Stimulated activated CD4-positive, alpha-beta T cell treated with anti-CD3 and anti-CD28 coated beads, Interleukin-12 subunit alpha, Interleukin-12 subunit beta, amount 100 ng/mL, for 48 hours (primary cell): ENCODE measurements around the gene HOXD9.
A peak's percentile ranks its signal among the peaks of the same experiment; 100 is the strongest.

Experiments
- DNase-seq, 3 donors: peaks; one replicate each; pipeline ENCODE4 v3.0.0-alpha.2; 2020; ENCODE audit warnings: low read depth in 2 of 3, low spot score in 1 of 3

Gene HOXD9

GRCh38 chr2:176085861-176086771 lies 36.4 kb upstream of the HOXD9 start:
- DNase-seq: no peak

- DNase-seq: no peak
These were observed 35.0 kb upstream of the HOXD9 start for GRCh38 chr2:176087330-176088047.

GRCh38 chr2:176088048-176088936 lies 34.2 kb upstream of the HOXD9 start:
- DNase-seq: no peak

DNA sequence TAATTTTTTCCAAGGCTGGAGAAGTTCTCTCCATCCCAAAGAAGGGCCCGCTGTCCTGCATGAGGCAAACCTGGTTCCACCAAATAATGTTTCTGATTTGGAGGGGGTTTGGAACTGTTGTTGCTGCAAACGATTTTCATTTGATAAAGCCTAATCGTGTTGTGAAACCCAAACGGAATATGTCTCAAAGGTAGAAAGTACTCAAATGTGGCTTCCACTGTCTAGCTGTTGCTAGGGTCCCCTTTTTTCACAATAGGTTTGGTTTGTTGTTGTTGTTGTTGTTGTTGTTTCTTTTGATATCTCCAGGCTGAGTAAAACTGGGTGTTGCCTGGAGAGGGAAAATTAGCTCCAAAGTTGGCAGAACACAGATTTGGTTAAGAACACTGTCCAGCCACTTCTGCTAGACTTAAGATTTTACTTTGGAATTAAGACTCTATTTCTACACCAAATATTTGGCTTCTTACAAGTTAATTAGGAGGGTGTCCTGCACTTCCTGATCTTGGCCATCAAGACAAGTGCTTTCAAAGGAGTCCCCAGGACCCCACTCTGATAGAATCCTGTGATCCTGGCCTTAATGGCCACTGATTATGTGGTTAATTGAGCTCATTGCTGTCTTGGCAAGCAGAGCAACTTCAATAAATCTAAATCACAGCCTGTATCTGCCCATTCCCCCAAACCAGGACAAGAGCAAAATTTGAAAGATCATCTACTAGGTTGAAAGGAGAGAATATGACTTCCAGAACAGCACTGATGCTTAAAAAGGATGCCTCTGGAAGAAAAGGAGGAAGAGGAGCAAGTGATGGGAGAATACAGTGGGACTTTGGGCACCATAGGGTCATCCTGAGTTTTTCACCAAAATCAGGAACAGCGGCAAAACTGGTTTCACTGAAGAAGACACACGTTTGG lies 33.3 kb upstream of the HOXD9 start:
- DNase-seq: no peak

DNA sequence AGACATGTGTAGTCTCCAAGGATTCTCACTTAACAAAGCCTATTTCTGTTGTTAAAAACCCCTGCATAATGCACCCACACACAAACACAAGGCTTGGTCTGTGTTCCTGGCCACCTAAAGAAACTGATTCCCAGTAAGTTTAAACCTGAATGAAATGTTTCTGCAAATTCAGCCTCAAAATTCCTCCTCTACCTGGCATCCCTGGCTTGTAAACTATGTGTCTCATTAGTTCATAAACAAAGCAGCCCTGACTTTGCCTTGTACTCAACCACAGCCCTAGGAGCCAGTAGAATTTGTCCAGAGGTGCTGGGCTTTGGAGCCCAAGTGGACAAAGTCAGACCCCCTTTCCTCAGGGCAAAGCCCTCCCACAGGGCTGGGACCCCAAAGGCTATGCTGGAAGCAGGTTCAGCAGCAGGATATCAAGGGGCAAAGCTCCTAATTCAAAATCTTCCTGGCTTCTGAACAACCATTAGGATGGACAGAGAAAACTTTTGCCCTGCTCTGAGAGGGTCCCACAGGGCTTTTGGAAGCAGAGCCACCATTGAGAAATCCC lies 32.6 kb upstream of the HOXD9 start:
- DNase-seq: no peak

GRCh38 chr2:176090862-176091261 lies 31.7 kb upstream of the HOXD9 start:
- DNase-seq: no peak

DNA sequence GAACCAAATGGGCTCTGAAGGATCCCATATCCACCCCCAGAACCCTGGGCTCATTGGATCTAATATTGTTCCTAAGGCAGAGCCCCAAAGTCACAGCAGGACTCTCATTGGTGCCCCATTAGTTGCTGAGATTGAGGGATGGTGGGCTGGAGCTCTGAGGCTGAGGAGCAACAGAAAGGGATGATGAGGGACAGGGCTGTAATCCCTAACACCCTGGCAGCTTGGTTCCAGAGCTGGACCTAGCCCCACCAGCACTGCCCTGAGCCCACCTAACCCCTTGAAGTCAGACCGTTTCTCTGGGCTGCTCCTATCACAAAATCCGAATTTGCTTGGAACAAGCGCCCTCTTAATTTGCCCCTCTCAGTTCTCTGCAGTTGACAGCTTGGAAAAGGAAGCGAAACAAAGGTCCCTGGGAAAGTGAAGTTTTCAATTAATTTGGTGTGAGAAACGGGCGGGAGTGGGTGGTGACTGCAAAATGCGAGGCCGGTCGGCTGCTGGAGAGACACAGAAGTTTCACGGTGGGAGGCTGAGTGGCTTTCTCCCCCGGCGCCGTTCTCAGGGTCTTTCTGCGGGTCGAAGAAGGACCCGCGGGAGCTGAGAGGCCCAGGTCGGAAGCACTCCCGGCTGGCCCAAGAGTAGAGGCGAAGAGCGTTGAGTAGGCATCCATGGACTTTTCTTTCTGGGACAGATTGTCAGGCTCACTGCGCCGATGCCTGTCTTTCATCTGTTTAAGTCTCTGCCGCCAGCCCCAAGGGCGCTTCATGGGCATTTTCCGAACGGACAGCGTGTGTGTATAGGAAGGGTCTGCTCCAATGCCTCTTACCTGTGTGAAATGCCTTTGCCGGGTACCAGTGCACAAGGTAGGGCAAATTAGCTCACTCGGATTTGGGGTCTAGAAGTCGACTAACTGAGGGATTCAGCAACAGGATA lies 30.9 kb upstream of the HOXD9 start:
- DNase-seq: no peak

DNA sequence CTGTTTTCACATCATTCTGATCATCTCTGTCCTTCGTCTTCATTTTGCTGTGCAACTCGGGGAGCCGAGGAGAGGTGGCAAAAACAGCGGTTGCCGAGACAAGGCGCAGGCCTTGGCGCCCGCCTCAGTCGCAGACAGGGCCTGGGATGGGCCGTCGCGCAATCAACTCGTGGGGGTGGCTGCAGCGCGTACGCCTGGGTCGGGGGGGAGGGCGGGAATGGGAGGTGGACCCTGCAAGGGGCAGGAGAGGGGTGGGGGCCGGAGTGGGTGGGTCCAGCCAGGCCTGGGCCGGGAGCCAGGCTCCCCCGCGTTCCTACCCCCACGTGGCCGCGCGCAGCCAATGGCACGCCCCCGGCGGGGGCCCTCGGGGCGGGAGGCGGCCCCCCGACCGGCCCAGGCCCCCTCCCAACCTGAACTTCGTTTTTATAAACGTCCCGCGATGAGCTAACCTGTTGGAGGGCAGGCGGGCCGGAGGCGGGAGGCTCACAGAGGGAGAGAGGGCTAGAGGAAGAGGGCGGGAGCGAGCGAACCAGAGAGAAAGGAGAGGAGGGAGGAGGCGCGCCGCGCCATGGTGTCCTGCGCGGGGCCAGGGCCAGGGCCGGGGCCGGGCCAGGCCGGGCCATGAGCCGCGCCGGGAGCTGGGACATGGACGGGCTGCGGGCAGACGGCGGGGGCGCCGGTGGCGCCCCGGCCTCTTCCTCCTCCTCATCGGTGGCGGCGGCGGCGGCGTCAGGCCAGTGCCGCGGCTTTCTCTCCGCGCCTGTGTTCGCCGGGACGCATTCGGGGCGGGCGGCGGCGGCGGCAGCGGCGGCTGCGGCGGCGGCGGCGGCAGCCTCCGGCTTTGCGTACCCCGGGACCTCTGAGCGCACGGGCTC lies 30.0 kb upstream of the HOXD9 start, which contains the start of gene HOXD13:
TSS of gene HOXD13 (plus strand) at position 452 of the 875 bp plus-strand sequence. CDS start at position 622, 170 bp downstream.
- DNase-seq: no peak

GRCh38 chr2:176093145-176093897 lies 29.2 kb upstream of the HOXD9 start:
- no peak for DNase-seq

DNA sequence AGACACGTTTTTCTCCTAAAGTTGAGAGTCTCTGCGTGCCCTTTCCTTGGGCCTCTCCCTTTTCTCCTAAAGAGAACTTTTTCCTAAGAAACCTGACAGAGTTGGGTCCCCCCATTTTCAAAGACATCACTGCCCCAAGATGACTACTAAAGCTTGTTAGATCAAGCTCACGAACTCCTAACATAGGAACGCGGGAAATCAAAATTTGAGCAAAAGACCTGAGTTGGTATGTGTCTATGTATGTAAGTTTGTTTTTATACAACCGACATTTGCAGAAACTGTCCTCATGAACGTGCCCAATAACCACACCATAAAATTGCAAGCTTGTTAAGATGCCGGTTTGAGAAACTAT lies 28.6 kb upstream of the HOXD9 start:
- DNase-seq: no peak

- DNase-seq: no peak
These were observed 28.2 kb upstream of the HOXD9 start for GRCh38 chr2:176094349-176094748.

DNA sequence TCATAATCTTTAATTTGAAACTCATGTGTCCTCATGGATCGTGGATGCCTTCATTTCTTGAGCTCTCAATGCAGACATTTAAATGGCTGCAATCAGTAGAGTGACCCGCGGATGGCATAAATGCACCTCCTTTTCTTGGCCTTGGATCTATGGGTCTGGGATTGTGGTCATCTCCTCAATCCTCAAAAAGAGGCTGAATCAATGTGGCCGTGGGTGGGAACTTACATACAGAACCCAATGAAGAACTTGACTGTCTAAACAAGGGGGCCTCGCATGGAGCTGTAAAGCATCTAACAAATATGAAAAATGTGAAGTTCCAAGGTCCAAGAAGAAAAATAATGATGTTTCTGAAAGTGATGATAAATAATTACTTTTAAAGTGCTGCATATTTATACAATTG lies 27.1 kb upstream of the HOXD9 start:
- no peak for DNase-seq

- no peak for DNase-seq
These were observed 26.1 kb upstream of the HOXD9 start for GRCh38 chr2:176096243-176096985.

GRCh38 chr2:176096986-176097819 lies 25.3 kb upstream of the HOXD9 start:
- DNase-seq: peak; percentile 27 to 42 (median 33)

DNA sequence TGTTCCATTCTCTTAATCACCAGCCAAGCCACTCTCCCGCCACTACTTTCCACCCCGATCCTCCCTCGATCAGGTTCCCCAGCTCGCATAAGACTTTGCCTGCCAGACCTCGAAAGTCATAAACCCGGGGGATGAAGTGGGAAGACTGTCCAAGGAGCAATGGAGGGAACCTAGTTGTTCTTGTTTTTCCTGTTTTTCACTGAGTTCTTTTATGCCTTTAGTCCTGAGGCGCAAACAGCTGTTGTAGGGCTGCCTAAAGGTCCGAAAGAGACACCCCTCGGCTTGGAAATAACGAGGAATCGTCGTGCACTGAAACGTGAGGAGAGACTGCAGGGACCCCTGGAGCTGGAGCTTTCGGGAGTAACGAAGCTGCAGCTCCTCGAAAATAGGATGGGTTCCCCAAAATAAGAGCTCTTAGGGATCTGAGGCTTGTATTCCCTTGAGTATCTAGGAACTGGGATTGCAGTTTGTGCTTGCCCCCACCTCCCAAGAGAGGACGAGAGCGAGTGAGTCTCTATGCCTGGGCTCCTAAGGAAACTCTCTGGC lies 24.6 kb upstream of the HOXD9 start:
- DNase-seq: no peak
